ENCODE results near the gene MAP3K15. TPM values are rescaled to one million over a fixed set of nuclear protein-coding genes. Genes with fewer than 3 reads are reported as not detected.

The MAP3K15 gene
- total and polyA plus RNA-seq, 10 of the 15 experiments (the other 5 are each of a cell fraction or from before 2014, with no cell fraction given) = 0.03 to 0.16 TPM; not detected in 8

DNA sequence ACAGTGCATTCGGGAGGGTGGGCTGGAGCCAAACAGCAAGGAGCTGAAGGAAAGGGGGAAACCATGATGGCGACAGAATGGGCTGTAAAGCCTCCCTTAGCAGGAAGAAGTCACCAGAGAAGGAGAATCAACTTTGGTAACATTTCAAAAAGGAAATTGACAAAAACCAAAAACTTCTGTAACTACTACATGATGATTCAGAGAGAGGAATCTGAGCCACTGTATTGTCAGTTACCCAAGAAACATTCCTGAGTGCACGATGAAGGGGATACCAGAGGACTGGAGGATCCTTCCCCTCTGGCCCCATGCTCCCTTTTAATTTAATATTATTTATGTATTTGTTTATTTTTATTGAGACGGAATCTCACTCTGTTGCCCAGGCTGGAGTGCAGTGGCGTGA is 145.2 kb downstream of the MAP3K15 start (continued):
- TF ChIP-seq, protein P1, sequence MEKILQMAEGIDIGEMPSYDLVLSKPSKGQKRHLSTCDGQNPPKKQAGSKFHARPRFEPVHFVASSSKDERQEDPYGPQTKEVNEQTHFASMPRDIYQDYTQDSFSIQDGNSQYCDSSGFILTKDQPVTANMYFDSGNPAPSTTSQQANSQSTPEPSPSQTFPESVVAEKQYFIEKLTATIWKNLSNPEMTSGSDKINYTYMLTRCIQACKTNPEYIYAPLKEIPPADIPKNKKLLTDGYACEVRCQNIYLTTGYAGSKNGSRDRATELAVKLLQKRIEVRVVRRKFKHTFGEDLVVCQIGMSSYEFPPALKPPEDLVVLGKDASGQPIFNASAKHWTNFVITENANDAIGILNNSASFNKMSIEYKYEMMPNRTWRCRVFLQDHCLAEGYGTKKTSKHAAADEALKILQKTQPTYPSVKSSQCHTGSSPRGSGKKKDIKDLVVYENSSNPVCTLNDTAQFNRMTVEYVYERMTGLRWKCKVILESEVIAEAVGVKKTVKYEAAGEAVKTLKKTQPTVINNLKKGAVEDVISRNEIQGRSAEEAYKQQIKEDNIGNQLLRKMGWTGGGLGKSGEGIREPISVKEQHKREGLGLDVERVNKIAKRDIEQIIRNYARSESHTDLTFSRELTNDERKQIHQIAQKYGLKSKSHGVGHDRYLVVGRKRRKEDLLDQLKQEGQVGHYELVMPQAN (conservative IDR thresholded peaks at IDR 0.05) = no peak
- TF ChIP-seq, protein P2, sequence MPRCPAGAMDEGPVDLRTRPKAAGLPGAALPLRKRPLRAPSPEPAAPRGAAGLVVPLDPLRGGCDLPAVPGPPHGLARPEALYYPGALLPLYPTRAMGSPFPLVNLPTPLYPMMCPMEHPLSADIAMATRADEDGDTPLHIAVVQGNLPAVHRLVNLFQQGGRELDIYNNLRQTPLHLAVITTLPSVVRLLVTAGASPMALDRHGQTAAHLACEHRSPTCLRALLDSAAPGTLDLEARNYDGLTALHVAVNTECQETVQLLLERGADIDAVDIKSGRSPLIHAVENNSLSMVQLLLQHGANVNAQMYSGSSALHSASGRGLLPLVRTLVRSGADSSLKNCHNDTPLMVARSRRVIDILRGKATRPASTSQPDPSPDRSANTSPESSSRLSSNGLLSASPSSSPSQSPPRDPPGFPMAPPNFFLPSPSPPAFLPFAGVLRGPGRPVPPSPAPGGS (IDR thresholded peaks at IDR 0.05; ENCODE audit: borderline replicate concordance, insufficient read depth, low read depth, low read length, poor library complexity, severe bottlenecking) = no peak
- TF ChIP-seq, protein P3, sequence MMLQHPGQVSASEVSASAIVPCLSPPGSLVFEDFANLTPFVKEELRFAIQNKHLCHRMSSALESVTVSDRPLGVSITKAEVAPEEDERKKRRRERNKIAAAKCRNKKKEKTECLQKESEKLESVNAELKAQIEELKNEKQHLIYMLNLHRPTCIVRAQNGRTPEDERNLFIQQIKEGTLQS (IDR thresholded peaks at IDR 0.05; ENCODE audit: borderline replicate concordance, extremely low read depth, low read depth, low read length) = no peak
- TF ChIP-seq NR2F1 (conservative IDR thresholded peaks at IDR 0.05) = no peak

DNA sequence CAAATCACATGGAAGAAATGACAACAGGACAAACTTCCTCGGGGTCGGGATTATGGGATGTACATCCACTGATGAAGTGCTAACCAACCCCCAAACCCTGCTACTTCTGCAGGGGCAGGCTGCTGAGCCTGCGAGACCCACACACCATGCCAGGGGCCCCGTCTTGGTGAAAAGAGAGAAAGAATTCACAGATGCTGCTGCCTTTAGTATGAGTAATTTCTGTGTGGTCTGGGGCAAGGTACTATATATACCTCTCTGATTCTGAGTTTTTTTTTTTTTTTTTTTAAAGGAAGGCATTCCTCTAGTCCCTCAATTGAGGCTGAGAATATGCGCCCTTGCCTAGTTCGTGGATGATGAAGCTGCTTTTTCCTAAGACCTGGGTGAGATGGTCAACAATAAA is 146.7 kb downstream of the MAP3K15 start:
- peaks cover 3% of the 10 kb centered on the region for H3K9me3 ChIP-seq (replicated peaks; ENCODE audit: control insufficient read depth, insufficient read depth, low read length)

More for the DNA sequence above, 146.7 kb downstream of the MAP3K15 start:
- H3K27me3 ChIP-seq (replicated peaks in 1 of 2; ENCODE audit: control insufficient read depth in 2 of 2, insufficient read depth in 2 of 2, low read length in 1 of 2) = no peaks in the 10 kb centered on the region
- no peak for FAIRE-seq
- WGBS (ENCODE audit: insufficient coverage, insufficient replicate concordance, low lambda C conversion rate, missing lambda C conversion rate) = 80% methylated on average over 6 of the region's 6 CpGs
- SMC1A ChIA-PET (ENCODE audit: uncharacterized antibody, unreplicated experiment) = no interaction called here
- no peak overlapping the region for H2AFZ ChIP-seq (ENCODE audit: control insufficient read depth, low read depth, low read length)
- H4K20me1 ChIP-seq (ENCODE audit: control insufficient read depth, insufficient read depth) = no peaks in the 10 kb centered on the region
- no peak overlapping the region for H3K4me3 ChIP-seq
- intact Hi-C loops (cut with micrococcal nuclease; ENCODE audit: unreplicated experiment) = no loop called here
- DNase-seq (ENCODE audit: low read depth, low spot score) = no peak
- H3K36me3 ChIP-seq (ENCODE audit: control insufficient read depth in 2 of 2, insufficient read depth in 2 of 2, low read length in 1 of 2) = no peaks in the 10 kb centered on the region
- in situ Hi-C loops (cut with MboI) = loop anchor here (25.0 kb wide), 1 partner anchor 519 kb away; the partner anchor contains the start of gene SH3KBP1
- TF ChIP-seq, protein P4, sequence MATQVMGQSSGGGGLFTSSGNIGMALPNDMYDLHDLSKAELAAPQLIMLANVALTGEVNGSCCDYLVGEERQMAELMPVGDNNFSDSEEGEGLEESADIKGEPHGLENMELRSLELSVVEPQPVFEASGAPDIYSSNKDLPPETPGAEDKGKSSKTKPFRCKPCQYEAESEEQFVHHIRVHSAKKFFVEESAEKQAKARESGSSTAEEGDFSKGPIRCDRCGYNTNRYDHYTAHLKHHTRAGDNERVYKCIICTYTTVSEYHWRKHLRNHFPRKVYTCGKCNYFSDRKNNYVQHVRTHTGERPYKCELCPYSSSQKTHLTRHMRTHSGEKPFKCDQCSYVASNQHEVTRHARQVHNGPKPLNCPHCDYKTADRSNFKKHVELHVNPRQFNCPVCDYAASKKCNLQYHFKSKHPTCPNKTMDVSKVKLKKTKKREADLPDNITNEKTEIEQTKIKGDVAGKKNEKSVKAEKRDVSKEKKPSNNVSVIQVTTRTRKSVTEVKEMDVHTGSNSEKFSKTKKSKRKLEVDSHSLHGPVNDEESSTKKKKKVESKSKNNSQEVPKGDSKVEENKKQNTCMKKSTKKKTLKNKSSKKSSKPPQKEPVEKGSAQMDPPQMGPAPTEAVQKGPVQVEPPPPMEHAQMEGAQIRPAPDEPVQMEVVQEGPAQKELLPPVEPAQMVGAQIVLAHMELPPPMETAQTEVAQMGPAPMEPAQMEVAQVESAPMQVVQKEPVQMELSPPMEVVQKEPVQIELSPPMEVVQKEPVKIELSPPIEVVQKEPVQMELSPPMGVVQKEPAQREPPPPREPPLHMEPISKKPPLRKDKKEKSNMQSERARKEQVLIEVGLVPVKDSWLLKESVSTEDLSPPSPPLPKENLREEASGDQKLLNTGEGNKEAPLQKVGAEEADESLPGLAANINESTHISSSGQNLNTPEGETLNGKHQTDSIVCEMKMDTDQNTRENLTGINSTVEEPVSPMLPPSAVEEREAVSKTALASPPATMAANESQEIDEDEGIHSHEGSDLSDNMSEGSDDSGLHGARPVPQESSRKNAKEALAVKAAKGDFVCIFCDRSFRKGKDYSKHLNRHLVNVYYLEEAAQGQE (IDR thresholded peaks at IDR 0.05; ENCODE audit: low read depth, low read length) = no peak
- POLR2A ChIA-PET = interaction anchor here (0.6 kb wide), 1 partner anchor 968 kb away, joined by 3 read pairs; no protein-coding TSS in a partner anchor
- ATAC-seq = no peak
- RAD21 ChIA-PET (ENCODE audit: unreplicated experiment) = no interaction called here
- BruUV-seq (replicated peaks) = no TSS peak
- no peak overlapping the region for H3K27ac ChIP-seq (ENCODE audit: control insufficient read depth, insufficient read depth)
- no peak overlapping the region for H3K9ac ChIP-seq (ENCODE audit: control insufficient read depth, insufficient read depth, low read length)
- no peak overlapping the region for H3K4me2 ChIP-seq (ENCODE audit: control insufficient read depth, insufficient read depth)
- H3K79me2 ChIP-seq (ENCODE audit: control insufficient read depth, insufficient read depth, low read length) = no peaks in the 10 kb centered on the region
- CTCF ChIA-PET = no interaction called here
- no peaks in the 10 kb centered on the region; the same call in 1 of the 2 replicates for H3K4me1 ChIP-seq (ENCODE audit: control insufficient read depth, insufficient read depth, low read length)
